HG03280 (cell line): Measurements from ENCODE around the gene KIF3A.

Source experiments
- ATAC-seq: cut with Tn5 transposase; IDR thresholded peaks from one replicate; pipeline ENCODE4 v1.9.1; 2021; ENCODE audit warnings: mild to moderate bottlenecking, moderate library complexity; ENCODE audit not compliant: unreplicated experiment

The KIF3A gene

GRCh38 chr5:132736853-132737833, at the start of gene KIF3A:
KIF3A (minus strand) TSS chr5:132737546; CDS start chr5:132737419, 127 bp downstream.
- ATAC-seq, result peak; percentile 88

- no peak for ATAC-seq
Observed at GRCh38 chr5:132787076-132787475, 49.7 kb upstream of the KIF3A start.

DNA sequence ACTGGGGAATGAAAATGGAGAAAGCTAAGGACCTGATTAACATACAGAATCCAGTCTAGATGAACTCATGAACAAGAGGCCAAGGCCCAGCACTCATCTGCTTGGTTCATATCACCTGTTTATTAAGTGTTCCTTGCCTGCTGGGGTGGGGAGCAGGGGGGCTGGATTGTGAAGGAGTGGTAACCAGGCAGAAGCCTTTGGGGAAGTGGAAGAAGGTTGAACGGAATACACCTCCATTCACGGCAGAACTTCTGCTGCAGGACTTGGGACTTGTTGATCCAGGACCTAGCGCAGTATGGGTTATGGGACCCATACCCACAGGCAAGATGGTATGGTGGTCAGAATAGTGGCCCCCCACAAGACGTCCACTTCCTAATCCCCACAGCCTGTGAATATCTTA, 48.5 kb upstream of the KIF3A start:
- no peak for ATAC-seq

DNA sequence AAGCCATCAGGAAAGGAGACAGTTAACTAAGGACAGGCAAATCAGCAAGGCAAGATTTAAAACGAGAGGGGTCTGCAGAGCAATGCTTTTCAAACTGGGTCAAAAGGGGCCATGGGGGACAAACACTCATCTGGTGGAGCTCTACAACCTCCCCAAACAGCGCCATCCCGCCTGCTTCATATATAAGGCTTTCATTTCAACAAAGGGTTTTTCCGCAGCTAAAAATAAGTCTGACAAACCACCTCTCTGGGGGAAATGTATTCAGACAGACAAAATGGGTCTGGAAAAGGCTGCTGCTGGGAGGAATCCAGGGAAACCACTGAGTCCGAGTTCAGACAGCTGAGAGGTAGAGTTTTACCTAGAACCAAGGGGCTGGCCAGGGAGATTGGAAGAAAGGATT, 48.0 kb upstream of the KIF3A start:
- ATAC-seq, result no peak

GRCh38 chr5:132782101-132782500, 44.8 kb upstream of the KIF3A start:
- no peak for ATAC-seq

DNA sequence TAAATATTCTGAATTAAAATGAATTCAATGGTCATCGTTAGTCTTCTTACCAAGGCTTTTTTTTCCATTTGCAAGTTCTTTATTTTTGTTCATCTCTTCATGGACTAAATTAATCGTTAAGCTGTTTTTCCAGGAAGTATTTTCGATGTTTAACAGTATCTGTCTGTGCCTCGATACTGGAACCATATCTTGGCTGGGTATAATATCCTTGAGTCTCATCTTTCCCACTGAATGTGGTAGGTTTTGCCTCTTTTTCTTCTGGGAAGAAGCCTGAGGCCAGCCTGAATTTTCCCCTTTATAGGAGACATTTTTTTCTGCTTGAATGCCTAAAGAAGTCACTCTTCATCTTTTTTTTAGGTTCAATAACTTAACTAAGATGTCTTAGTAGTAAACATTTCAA, 43.7 kb upstream of the KIF3A start:
- no peak for ATAC-seq

- ATAC-seq, result no peak
Observed at GRCh38 chr5:132780577-132780976, 43.2 kb upstream of the KIF3A start.

DNA sequence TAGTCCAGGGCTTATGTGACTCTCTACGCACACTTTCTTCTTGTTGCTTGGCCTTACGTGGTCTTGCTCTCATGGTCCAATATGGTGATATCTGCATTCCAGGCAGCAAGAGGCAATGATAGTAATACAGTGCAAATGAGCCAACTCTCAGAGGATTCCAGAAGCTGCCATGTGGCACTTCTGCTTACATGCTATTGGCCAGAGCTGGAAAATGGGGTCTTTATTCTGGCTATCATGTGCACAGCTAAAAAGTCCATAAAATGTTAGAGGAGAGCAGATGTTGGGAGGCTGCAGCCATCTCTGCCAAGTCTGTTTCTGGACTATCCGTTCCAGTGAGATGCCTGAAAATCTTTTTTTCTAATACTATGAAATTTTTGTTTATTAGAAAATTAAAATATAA, 42.6 kb upstream of the KIF3A start:
- no peak for ATAC-seq

DNA sequence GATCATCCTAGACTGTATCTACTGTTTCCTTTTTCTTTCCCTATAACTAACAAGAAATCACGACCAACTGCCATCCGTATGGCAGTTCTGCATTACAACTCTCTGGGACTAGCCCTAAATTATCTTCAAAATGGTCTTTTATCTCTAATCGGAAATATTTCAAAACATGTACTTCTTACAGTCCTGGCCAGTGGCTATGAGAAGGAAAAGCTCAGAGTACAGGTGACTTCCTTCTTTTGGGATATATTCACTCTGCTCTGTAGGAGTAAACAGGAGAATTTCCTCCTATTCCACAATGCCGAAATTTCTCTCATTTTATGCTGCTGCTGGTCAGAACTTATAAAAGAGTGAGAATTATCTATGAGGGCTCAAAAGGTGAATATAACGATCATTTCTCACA, 41.5 kb upstream of the KIF3A start:
- ATAC-seq, result no peak

- no peak for ATAC-seq
Observed at GRCh38 chr5:132778129-132778528, 40.8 kb upstream of the KIF3A start.

DNA sequence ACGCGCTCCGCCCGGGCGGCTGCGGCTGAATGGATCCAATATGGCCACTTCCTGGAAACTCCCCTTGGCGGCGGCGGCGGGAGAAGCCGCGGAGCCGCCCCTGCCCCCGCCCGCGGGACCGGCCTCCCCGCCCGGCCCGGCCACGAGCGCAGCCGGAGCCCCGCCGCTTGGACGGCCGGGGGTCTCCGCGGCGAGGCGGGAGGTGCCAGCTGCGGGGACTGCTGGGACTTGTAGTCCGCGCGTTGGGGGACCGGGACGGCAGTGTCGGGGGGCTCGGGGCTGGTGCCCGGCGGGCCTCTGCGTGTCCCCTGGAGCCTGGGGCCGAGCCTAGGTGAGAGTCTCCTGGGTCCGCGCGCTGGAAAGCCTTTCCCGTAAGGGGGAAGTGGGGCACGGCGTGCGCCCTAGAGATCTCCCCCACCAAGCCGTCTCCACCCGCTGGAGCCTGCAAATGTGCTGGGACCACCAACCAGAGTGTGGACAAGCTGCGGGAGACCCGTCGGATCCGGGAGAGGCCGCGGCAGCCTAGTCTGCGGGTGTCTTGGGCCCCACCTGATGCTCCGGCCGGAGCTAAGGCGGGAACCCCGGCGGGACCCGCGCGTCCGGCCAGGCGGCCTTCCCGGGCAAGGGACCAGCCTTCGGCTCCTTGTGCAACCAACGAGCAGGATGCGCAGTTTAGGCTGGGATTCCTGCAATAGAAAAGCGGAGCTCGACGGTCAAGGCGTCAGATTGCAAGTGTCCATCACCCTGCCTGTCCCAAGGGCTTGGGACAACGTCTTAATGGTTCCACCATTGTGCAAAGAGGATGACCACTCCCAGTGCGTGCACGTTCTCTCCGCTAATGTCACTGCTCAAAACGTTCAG, 40.1 kb upstream of the KIF3A start, which contains the start of gene SEPTIN8:
Gene SEPTIN8 (minus strand): TSS at position 31 of the 861 bp plus-strand sequence. CDS start 102 bp downstream, outside the sequence.
- ATAC-seq, result peak; percentile 69

DNA sequence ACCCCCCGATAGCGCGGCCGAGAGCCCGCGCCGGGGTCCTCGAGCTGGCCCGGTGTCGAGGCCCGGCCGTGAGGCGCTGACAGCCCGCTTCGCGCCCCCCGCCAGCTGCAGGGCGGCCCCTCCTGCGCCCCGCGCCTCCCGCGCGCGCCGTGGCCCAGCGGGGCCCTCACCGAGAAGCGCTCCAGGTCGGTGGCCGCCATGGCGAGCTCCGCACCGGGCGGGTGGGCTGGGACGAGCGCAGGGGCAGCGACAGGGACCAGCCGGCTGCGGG, 39.5 kb upstream of the KIF3A start:
- no peak for ATAC-seq

DNA sequence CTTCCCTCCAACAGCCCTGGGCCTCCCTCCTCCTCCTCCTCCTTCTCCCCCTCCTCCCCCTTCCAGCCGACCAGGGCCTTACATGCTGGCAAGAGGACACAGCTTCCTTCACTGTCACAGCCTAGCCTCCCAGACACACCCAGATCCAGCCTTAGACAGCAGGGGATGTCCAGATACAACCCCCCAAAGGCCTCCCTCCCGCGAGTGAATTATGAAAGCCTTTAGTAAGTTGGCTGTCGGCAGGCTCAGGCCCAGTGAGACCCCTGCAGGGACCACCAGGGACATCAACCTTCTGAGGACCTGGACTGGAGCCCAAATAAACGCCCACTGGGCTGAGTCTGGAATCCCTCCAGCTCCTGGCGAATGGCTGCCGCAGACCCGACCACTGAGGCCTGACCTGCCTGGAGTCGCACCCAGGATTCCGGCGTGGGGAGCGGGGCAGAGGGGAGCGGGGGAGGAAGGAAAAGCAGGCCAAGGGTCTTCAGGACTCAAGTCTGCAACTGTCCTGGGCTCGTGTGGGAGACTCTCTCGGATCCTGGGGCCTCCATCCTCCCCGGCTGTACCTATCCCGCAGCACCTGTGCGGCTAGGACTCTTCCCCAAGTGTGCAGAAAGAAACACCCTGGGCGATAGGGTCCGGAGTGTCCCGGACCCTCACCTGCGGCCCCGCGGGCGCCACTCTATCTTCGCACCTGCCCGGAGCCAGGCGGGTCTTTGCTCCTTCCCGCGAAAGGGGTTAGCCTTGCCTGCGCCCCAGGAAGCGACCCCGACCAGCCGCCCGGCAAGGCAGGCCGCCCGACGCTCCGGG, 39.0 kb upstream of the KIF3A start:
- peak; percentile 30 for ATAC-seq

GRCh38 chr5:132775476-132775961, 38.2 kb upstream of the KIF3A start:
- no peak for ATAC-seq

GRCh38 chr5:132774896-132775295, 37.5 kb upstream of the KIF3A start:
- ATAC-seq, result no peak

DNA sequence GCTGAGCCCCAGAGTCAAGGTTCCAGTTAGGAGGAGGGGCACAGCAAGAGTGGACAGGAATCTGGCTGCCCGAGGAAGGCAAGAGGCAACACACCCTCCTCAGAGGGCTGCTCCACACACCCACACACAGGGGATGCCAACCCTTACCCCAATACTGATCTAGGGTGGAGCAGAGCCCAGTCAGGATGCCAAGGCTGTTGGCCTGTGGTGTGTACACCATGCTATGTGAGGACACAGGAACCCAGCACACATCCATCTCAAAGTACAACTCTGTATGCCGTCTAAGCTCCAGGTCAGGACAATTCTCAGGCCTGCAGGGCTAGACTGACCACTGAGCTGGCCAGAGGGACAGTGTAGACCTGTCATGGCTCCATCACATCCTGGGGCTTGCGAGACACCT, 37.1 kb upstream of the KIF3A start:
- no peak for ATAC-seq

DNA sequence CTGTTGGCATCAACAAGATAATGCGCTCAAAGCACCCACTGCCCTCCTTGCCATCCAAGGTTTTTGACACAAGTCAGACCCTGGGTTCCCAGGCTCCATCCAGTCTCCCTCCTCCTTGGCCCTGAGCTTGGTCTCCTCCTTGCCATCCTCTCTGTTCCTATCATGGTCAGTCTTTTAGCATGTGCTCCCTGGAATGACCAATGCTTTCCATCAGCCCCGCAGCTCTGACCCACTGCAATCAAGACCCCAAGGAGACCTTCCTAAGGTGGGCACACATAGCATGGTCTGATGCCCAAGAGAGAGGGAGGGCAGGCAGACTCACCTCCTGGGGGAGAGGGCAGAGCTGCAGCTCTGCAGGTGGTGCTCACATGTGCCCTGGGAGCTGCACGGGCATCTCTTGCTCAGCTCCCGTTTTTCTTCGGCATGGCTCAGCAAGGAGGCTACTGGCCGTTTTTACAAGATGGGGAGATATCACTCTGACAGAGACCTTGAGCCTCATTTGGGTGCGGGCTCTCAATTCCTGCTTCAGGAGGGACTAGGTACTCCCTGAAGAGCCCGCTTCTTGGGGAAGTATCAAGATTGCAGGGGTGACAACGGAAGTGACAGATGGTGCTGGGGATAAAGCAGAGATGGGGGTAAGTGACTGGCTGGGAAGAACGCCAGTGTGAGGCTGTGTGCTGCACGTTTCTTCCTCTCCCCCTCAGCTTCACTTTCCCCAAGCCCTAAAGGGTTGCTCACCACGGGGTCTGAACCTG, 36.4 kb upstream of the KIF3A start:
- ATAC-seq, result no peak

DNA sequence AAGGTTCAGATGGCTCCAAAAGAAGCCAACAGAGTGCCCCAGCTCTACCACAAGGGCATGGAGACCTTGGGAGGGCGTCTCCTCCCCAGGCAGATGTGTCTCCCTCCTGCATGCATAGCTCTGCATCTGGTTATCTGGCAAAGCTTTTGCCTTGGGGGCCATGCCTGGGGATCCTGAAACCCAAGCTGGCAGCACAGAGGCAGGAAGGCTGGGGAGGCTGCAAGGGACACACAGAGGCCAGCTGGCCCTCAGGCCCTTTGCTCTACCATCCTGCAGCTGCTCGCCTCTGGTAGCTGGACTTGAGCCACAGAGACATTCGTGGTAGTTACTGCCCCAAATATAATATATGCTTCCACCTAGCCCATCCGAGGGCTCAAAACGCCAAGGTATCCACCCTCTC, 35.8 kb upstream of the KIF3A start:
- ATAC-seq, result no peak

GRCh38 chr5:132772291-132773070, 35.1 kb upstream of the KIF3A start:
- no peak for ATAC-seq
